ENCODE results near the gene NRIP2.

Gene NRIP2

GRCh38 chr12:2845280-2845679 lies 10.4 kb upstream of the NRIP2 start:
- no peak for DNase-seq

- DNase-seq, result no peak
Observed at GRCh38 chr12:2844786-2845185, 10.0 kb upstream of the NRIP2 start.

GRCh38 chr12:2842948-2843347 lies 8.1 kb upstream of the NRIP2 start:
- DNase-seq, result no peak

GRCh38 chr12:2841056-2841650 lies 6.3 kb upstream of the NRIP2 start:
- DNase-seq, result peak in 1 of 58 donors; percentile 65

DNA sequence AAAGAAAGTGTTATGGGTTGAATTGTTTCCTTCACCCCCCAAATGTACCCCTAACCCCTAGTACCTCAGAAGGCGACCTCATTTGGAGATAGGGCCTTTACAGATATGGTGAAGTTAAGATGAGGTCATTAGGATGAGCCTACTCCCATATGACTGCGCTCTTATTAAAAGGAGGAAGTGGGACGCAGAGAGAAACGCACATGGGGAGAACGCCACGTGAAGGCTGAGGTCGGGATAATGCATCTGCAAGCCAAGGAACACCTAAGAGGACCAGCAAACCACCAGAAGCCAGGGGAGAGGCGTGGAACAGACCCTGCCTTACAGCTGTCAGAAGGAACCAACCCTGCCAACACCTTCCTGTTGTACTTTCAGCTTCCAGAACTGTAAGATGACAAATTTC lies 1.7 kb upstream of the NRIP2 start:
- DNase-seq, result no peak

- no peak for DNase-seq
Observed at GRCh38 chr12:2835691-2836403, 1.0 kb upstream of the NRIP2 start.

DNA sequence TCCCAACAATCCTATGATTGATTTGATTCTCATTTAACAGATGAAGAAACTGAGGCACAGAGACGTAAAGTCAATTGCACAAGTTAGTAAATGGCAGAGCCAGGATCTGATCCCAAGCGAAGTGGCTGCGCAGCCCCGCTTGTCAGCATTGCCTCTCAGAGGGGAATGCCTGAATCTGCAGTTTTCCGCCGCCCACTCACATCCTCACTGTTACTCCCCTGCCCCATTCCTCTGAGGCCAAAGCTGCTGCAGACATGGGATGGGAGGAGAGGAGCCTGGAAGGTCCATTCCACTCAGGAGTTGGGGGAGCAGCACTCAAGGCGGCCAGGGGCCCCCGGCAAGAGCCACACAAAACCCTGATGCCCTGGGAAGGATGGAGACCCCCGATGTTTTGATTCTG lies 1.0 kb downstream of the NRIP2 start:
- peak in 1 of 58 donors; percentile 2 for DNase-seq

- no peak for DNase-seq
Observed at GRCh38 chr12:2833327-2833726, 1.5 kb downstream of the NRIP2 start.

GRCh38 chr12:2832550-2833127 lies 2.2 kb downstream of the NRIP2 start:
- no peak for DNase-seq

- DNase-seq, result no peak
Observed at GRCh38 chr12:2829275-2829674, 5.6 kb downstream of the NRIP2 start.

GRCh38 chr12:2826721-2827515 lies 7.9 kb downstream of the NRIP2 start:
- no peak for DNase-seq

DNA sequence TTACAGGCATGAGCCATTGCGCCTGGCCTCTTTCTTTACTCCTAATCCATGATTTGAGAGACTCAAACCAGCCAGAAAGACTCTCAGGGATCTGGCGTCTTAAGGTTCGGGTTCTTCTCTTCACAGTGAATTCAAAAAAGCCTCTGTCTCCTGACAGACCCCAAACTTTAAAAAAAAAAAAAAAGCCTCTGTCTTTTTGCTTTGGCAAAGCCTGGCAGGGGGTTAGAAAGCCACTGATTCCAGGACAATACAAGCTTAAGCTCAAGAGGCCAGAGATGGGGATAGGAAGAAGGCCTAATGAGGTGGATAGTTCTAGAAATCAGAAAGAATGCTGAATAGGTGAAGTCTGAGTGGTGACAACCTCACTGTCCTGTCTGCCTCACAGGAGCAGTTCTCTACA lies 8.8 kb downstream of the NRIP2 start:
- no peak for DNase-seq

DNA sequence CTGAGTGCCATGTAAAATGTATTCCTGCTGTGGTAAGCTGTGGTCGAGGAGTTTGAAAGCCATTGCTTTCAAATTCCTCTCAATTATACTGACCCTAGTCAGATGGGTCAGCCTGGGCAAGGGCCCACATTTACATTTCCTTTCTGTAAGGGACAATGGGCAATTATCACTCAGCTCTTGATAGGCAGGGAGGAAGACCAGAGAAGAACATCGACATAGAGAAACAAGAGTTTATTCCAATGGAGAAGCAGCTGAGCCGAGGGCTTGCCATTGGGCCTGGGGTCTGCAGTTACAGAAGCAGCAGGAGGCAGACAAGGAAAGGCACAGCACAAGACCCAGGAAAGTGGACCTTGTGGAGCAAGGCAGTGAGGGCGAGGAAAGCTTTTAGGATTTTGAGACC lies 9.7 kb downstream of the NRIP2 start:
- DNase-seq, result peak in 7 of 58 donors; percentile 4 to 25 (median 13)

DNA sequence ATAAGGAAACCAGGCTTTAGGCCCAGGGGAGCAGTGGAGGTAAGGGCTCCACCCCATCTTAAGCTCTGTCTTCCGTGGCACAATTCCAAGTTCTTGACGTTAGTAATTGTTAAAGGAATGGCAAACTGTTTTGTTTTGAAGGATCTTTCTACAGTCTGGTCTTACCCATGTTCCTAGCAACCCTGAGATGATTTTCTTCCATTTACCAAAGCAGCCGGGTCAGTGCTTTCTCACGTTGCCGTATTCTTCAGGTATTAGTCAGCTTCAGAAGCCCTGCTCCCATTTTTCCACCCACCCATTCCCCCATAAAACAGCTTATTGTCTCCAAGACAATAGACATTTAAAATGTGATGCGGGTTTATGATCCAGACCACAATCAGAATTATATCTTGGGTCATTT lies 10.3 kb downstream of the NRIP2 start:
- DNase-seq, result no peak

DNA sequence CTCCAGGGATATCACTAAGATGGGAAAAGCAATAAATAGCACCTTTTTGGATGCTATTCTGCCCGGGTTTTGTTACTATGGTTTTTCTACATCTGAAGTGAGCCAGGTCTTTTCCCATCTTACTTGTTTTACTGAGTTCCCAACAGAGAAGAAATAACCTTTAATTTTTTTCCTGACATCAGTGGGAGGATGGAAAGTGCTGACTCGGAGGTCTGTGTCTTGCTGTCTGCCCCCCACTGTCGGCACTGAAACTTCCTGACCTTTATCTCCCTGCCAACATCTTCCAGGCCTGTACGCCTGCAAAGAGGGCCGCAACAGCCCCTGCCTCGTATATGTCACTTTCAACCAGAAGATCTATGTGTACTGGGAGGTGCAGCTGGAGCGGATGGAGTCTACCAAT lies 11.4 kb downstream of the NRIP2 start:
- DNase-seq, result no peak

DNA sequence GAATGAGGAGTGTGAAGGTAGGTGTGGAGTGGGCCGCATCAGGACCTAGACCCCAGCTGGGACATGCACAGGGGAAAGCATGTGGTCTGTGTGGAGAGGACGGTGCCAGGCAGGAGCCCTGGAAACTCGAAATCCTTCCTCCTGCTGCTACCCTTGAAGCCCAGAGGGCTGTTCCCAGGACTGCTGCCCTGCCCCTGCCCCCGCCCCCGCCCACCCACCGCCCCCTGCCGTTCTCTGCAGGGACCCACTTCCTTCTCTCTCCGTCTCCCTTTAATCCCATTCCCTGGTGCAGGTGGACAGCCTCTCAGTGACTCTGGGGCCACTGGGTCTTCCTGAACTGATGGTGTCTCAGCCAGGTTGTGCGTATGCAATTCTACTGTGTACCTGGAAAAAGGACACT lies 14.4 kb downstream of the NRIP2 start:
- no peak for DNase-seq

GRCh38 chr12:2819810-2820209 lies 15.0 kb downstream of the NRIP2 start:
- no peak for DNase-seq

GRCh38 chr12:2813214-2814185 lies 21.3 kb downstream of the NRIP2 start:
- peak in 12 of 58 donors; percentile 12 to 46 (median 21) for DNase-seq

DNA sequence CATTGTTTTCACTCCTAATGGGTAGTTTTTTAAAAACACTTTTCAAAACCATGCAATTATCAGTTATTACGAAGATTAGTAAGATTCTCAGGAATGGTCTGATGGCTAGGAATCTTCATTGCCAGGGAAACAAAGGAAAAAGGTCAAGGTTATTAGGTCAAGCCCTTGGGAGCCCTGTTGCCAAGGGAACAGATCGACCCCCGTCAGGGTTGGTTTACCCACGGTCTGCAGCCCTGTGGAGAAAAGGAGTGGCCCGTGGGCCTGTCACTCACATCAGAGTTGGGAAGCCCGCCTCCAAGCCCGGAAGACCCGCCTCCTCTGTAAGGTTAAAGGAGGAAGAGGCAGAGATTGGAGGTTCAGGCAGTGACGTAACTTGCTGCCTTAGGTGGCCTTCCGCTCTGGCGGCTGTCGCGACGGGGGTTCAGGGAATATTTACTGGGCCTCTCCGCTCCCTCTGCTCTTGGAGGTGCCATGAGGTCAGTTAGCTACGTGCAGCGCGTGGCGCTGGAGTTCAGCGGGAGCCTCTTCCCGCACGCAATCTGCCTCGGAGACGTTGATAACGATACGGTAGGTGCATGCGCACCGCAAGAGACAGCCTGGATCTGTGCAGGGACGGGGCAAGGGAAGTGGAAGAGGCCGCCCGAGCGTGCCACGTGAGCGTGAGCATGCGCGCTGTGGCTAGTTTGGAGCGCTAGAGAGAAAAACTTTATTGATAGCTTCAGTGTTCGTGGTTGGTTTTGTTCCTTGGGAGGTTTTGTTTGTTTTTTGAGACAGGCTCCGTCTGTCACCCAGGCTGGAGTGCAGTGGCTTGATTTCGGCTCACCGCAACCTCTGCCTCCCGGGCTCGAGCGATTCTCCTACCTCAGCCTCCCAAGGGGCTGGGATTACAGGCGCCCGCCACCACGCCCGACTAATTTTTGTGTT lies 22.3 kb downstream of the NRIP2 start, which contains the start of gene ITFG2:
Gene ITFG2, plus strand, starts transcription at position 379 of the 924 bp plus-strand sequence. Its CDS starts 93 bp downstream, at position 472.
- peak; percentile 93 to 100 (median 98) for DNase-seq

DNA sequence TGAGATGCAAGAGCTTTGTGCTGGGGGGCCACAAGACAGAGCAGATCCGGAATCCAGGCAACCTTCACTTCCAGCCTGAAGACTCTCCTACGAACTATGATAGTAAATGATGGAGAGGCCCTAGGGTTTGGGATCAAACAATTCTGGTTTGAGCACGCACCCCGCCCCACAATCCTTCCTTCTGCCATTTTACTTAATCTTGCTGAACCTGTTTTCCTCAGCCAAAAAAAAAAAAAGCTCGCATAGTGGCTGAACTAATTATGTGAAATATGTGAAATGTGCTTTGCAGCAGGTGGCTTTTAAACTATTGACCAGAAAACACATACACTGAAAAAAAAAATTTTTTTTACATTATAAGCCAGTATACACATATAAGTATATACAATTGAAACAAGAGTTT lies 23.0 kb downstream of the NRIP2 start:
- no peak for DNase-seq
